Endothelial cell of umbilical vein (primary cell): ENCODE data around the gene STAB2.

Experiments used
- EZH2 ChIP-seq: IDR thresholded peaks from 2 replicates; pipeline ENCODE4 v1.6.1; 2012; ENCODE audit warnings: borderline replicate concordance, low read depth, mild to moderate bottlenecking, moderate library complexity, low read length, inconsistent platforms; ENCODE audit not compliant: severe bottlenecking
- FOS ChIP-seq: IDR thresholded peaks from 2 replicates; pipeline ENCODE4 v1.6.1; 2011; ENCODE audit warnings: mild to moderate bottlenecking, low read length, moderate library complexity, borderline replicate concordance; ENCODE audit not compliant: insufficient read depth
- POLR2A ChIP-seq: IDR thresholded peaks from 2 replicates; pipeline ENCODE4 v1.6.1; 2012; ENCODE audit warnings: low read depth, mild to moderate bottlenecking, control low read depth, low read length
- POLR2AphosphoS5 ChIP-seq: IDR thresholded peaks from 2 replicates; pipeline ENCODE4 v1.6.1; 2012; ENCODE audit warnings: low read depth, mild to moderate bottlenecking, control low read depth, low read length, moderate library complexity; ENCODE audit not compliant: insufficient read depth
- TF ChIP-seq, protein P1 (sequence below), 2 donors: IDR thresholded peaks; 1 replicate in 1 of 2; 2 replicates in 1 of 2; pipeline ENCODE4 v1.5.1; 2011; ENCODE audit warnings: low read length in 2 of 2, mild to moderate bottlenecking in 2 of 2, moderate library complexity in 2 of 2, control low read depth in 1 of 2, inconsistent platforms in 1 of 2, low read depth in 1 of 2; ENCODE audit not compliant: insufficient read depth in 1 of 2; ENCODE audit errors: extremely low read depth in 1 of 2
- TF ChIP-seq, protein P2 (sequence below): IDR thresholded peaks from 2 replicates; pipeline ENCODE4 v1.6.1; 2011; ENCODE audit not compliant: insufficient read depth, insufficient read length

DNA sequence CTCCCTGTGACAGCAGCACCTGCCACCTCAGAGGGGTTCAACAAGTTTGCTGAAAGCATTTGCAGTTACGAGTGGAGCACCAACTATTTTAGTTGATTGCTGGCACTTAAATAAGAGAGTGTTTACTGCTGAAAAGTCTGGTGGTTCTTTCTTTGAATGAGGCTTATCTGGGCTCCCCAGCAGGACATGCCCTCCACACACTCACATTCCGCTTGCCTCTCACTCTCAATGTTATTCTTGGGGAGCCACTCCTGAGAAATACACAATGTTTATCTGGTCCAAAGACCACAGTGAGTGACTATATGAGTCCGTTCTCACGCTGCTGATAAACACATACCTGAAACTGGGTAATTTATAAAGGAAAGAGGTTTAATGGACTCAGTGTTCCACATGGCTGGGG lies 222.1 kb downstream of the STAB2 start:
- no peak for TF ChIP-seq POLR2AphosphoS5
- no peak for TF ChIP-seq FOS
- TF ChIP-seq, protein P1, sequence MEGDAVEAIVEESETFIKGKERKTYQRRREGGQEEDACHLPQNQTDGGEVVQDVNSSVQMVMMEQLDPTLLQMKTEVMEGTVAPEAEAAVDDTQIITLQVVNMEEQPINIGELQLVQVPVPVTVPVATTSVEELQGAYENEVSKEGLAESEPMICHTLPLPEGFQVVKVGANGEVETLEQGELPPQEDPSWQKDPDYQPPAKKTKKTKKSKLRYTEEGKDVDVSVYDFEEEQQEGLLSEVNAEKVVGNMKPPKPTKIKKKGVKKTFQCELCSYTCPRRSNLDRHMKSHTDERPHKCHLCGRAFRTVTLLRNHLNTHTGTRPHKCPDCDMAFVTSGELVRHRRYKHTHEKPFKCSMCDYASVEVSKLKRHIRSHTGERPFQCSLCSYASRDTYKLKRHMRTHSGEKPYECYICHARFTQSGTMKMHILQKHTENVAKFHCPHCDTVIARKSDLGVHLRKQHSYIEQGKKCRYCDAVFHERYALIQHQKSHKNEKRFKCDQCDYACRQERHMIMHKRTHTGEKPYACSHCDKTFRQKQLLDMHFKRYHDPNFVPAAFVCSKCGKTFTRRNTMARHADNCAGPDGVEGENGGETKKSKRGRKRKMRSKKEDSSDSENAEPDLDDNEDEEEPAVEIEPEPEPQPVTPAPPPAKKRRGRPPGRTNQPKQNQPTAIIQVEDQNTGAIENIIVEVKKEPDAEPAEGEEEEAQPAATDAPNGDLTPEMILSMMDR (IDR thresholded peaks at IDR 0.05; ENCODE audit: extremely low read depth in 1 of 2, insufficient read depth in 1 of 2, low read depth in 1 of 2, low read length in 2 of 2), result no peak
- TF ChIP-seq EZH2, result no peak
- no peak for TF ChIP-seq POLR2A
- TF ChIP-seq, protein P2, sequence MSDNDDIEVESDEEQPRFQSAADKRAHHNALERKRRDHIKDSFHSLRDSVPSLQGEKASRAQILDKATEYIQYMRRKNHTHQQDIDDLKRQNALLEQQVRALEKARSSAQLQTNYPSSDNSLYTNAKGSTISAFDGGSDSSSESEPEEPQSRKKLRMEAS, result no peak
